GM12892 (cell line): Measurements from ENCODE around the gene KIF3A.

Source experiments
- POLR2A ChIP-seq: IDR thresholded peaks from 2 replicates; pipeline ENCODE4 v1.6.1; 2011; ENCODE audit warnings: low read depth, low read length, control low read depth
- TAF1 ChIP-seq: IDR thresholded peaks from 2 replicates; pipeline ENCODE4 v1.6.1; 2011; ENCODE audit warnings: low read depth, mild to moderate bottlenecking, control low read depth, low read length, borderline replicate concordance

- no peak for TF ChIP-seq TAF1
- no peak for TF ChIP-seq POLR2A
These were observed 90.6 kb downstream of the KIF3A start for GRCh38 chr5:132646583-132647266.
